GM18526 (cell line): ENCODE results near the gene GAS2L1.

Experiments
- POLR2A ChIP-seq: IDR thresholded peaks from 3 replicates; pipeline ENCODE4 v1.6.1; 2011; ENCODE audit not compliant: insufficient read length; ENCODE audit errors: extremely low read depth

The GAS2L1 gene

GRCh38 chr22:29348956-29349355, 42.5 kb downstream of the GAS2L1 start:
- no peak for TF ChIP-seq POLR2A

- no peak for TF ChIP-seq POLR2A
Observed at GRCh38 chr22:29351042-29351441, 44.6 kb downstream of the GAS2L1 start.

- TF ChIP-seq POLR2A, result no peak
Observed at GRCh38 chr22:29351891-29352290, 45.4 kb downstream of the GAS2L1 start.

GRCh38 chr22:29352778-29353177, 46.3 kb downstream of the GAS2L1 start:
- TF ChIP-seq POLR2A, result no peak

- TF ChIP-seq POLR2A, result no peak
Observed at GRCh38 chr22:29353286-29353685, 46.8 kb downstream of the GAS2L1 start.

- TF ChIP-seq POLR2A, result no peak
Observed at GRCh38 chr22:29353860-29354259, 47.4 kb downstream of the GAS2L1 start.

GRCh38 chr22:29359469-29359868, 53.0 kb downstream of the GAS2L1 start:
- TF ChIP-seq POLR2A, result no peak
